Measurements from ENCODE around the gene TYROBP. TPM values are rescaled to one million over a fixed set of nuclear protein-coding genes. Genes with fewer than 3 reads are reported as not detected.
"Not testable (repeated sequence)": the region's sequence is repeated elsewhere in the genome, so short reads cannot be mapped to it uniquely, and the experiment has no call there.

The TYROBP gene
- total RNA-seq, 2 experiments from 2014 or later = not detected

- CTCF ChIA-PET = interaction anchor here (0.5 to 5.7 kb wide), 27 partner anchors 10 to 421 kb away, joined by 3 to 52 read pairs (median 3); partner anchors contain the start of genes ALKBH6, KIRREL2, LIN37 and PSENEN
- DNase-seq = peak; percentile 100
- POLR2A ChIA-PET = interaction anchor here (0.6 to 1.1 kb wide), 9 partner anchors 10 to 229 kb away, joined by 3 to 5 read pairs (median 4); partner anchors contain the start of genes APLP1, IGFLR1, LIN37 and NFKBID
- peak; percentile 96 for ATAC-seq
- intact Hi-C loops (cut with DNase I, micrococcal nuclease) = loop anchor here (1.0 to 5.0 kb wide), 22 partner anchors 31 to 384 kb away; partner anchors contain the start of genes ALKBH6 (in 1 of the 2), ARHGAP33 (in 1 of the 2), COX6B1 (in 1 of the 2) and LIN37 (in 1 of the 2)
- H3K27ac Mint-ChIP-seq = peak overlapping the region; percentile 86
- H3K4me3 Mint-ChIP-seq = peak overlapping the region; percentile 67
- H3K27me3 Mint-ChIP-seq = no peaks in the 10 kb centered on the region
- no peaks in the 10 kb centered on the region for H3K9me3 Mint-ChIP-seq (ENCODE audit: low read depth)
- no peaks in the 10 kb centered on the region for H3K36me3 Mint-ChIP-seq (ENCODE audit: low read depth)
- peaks cover 26% of the 10 kb centered on the region for H3K4me1 Mint-ChIP-seq
Observed at GRCh38 chr19:35931161-35931873, 23.2 kb upstream of the TYROBP start.

GRCh38 chr19:35929876-35930275 is 21.8 kb upstream of the TYROBP start:
- POLR2A ChIA-PET = interaction anchor here (0.6 kb wide), 1 partner anchor 41 kb away, joined by 4 read pairs; no protein-coding TSS in a partner anchor
- Mint-ChIP-seq H3K4me3 (peak overlapping the region; percentile 32), H3K9me3 (ENCODE audit: low read depth) (peaks cover 11% of the 10 kb centered on the region), H3K27me3 (no peaks in the 10 kb centered on the region), H3K4me1 (peaks cover 20% of the 10 kb centered on the region), H3K36me3 (ENCODE audit: low read depth) (peaks cover 6% of the 10 kb centered on the region), H3K27ac (peak overlapping the region; percentile 85)
- no peak for DNase-seq
- no peak for ATAC-seq
- intact Hi-C loops (cut with DNase I, micrococcal nuclease) = loop anchor here in 1 of 2 experiments (5.0 kb wide), 1 partner anchor 383 kb away; the partner anchor contains the start of gene TMEM147
- CTCF ChIA-PET = interaction anchor here (0.7 to 5.7 kb wide), 7 partner anchors 14 to 263 kb away, joined by 3 to 52 read pairs (median 3); no protein-coding TSS in a partner anchor

DNA sequence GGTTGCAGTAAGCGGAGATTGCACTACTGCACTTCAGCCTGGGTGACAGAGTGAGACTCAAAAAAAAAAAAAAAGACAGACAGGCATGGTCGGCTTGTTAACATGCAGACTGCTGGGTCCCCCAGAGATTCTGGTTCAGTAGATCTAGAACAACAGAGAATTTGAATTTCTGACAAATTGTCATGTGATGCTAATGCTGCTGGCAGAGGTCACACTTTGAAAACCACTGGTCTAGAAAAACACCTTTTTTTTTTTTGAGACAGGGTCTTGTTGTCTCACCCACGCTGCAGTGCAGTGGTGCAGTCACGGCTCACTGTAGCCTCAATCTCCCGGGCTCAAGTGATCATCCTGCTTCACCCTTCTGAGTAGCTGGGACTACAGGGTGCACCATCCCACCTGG is 20.4 kb upstream of the TYROBP start:
- H3K27ac Mint-ChIP-seq = no peak overlapping the region
- H3K4me3 Mint-ChIP-seq = no peak overlapping the region
- ATAC-seq (no peak), DNase-seq (no peak)
- intact Hi-C loops (cut with DNase I, micrococcal nuclease) = no loop called here
- CTCF ChIA-PET = interaction anchor here (1.1 kb wide), 1 partner anchor 13 kb away, joined by 3 read pairs; no protein-coding TSS in a partner anchor
- H3K27me3 Mint-ChIP-seq = no peaks in the 10 kb centered on the region
- H3K4me1 Mint-ChIP-seq = peaks cover 20% of the 10 kb centered on the region
- peaks cover 6% of the 10 kb centered on the region for H3K36me3 Mint-ChIP-seq (ENCODE audit: low read depth)
- POLR2A ChIA-PET = no interaction called here
- peaks cover 11% of the 10 kb centered on the region for H3K9me3 Mint-ChIP-seq (ENCODE audit: low read depth)

- DNase-seq (no peak), ATAC-seq (no peak)
- H3K4me3 Mint-ChIP-seq = no peak overlapping the region
- H3K9me3 Mint-ChIP-seq (ENCODE audit: low read depth) = peaks cover 11% of the 10 kb centered on the region
- H3K27ac Mint-ChIP-seq = no peak overlapping the region
- ChIA-PET CTCF (interaction anchor here (0.8 to 0.9 kb wide), 2 partner anchors 46 to 177 kb away, joined by 3 read pairs; partner anchors contain the start of gene LIN37), POLR2A (interaction anchor here (0.7 kb wide), 1 partner anchor 8 kb away, joined by 3 read pairs; no protein-coding TSS in a partner anchor)
- no peaks in the 10 kb centered on the region for H3K27me3 Mint-ChIP-seq
- peaks cover 6% of the 10 kb centered on the region for H3K36me3 Mint-ChIP-seq (ENCODE audit: low read depth)
- H3K4me1 Mint-ChIP-seq = peaks cover 9% of the 10 kb centered on the region
- intact Hi-C loops (cut with DNase I, micrococcal nuclease) = no loop called here
Observed at GRCh38 chr19:35925501-35925900, 17.4 kb upstream of the TYROBP start.

GRCh38 chr19:35921012-35921411 is 12.9 kb upstream of the TYROBP start:
- peaks cover 11% of the 10 kb centered on the region for H3K9me3 Mint-ChIP-seq (ENCODE audit: low read depth)
- no peak overlapping the region for H3K4me3 Mint-ChIP-seq
- no peak overlapping the region for H3K27ac Mint-ChIP-seq
- POLR2A ChIA-PET = interaction anchor here (0.6 to 1.0 kb wide), 3 partner anchors 10 to 293 kb away, joined by 3 to 5 read pairs (median 3); no protein-coding TSS in a partner anchor
- ATAC-seq (no peak), DNase-seq (no peak)
- H3K4me1 Mint-ChIP-seq = no peaks in the 10 kb centered on the region
- CTCF ChIA-PET = interaction anchor here (1.3 kb wide), 1 partner anchor 10 kb away, joined by 4 read pairs; no protein-coding TSS in a partner anchor
- H3K36me3 Mint-ChIP-seq (ENCODE audit: low read depth) = peaks cover 6% of the 10 kb centered on the region
- H3K27me3 Mint-ChIP-seq = no peaks in the 10 kb centered on the region
- intact Hi-C loops (cut with DNase I, micrococcal nuclease) = no loop called here

DNA sequence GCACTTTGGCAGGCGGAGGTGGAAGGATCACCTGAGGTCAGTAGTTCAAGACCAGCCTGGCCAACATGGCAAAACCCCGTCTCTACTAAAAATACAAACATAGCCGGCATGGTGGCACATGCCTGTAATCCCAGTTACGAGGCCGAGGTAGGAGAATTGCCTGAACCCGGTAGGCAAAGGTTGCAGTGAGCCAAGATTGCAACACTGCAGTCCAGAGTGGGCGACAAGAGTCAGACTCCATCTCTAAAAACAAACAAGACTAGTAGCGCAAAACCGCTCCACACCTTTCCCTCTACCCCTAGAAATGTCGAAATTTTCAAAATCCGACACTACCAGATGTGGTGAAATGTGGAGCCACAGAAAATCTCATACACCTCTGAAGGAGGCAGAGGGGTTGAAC is 11.2 kb upstream of the TYROBP start:
- CTCF ChIA-PET = no interaction called here
- no peak overlapping the region for H3K4me3 Mint-ChIP-seq
- H3K9me3 Mint-ChIP-seq (ENCODE audit: low read depth) = no peaks in the 10 kb centered on the region
- H3K27ac Mint-ChIP-seq = no peak overlapping the region
- H3K36me3 Mint-ChIP-seq (ENCODE audit: low read depth) = no peaks in the 10 kb centered on the region
- intact Hi-C loops (cut with DNase I, micrococcal nuclease) = no loop called here
- no peaks in the 10 kb centered on the region for H3K4me1 Mint-ChIP-seq
- ATAC-seq = no peak
- no peak for DNase-seq
- POLR2A ChIA-PET = no interaction called here
- no peaks in the 10 kb centered on the region for H3K27me3 Mint-ChIP-seq

DNA sequence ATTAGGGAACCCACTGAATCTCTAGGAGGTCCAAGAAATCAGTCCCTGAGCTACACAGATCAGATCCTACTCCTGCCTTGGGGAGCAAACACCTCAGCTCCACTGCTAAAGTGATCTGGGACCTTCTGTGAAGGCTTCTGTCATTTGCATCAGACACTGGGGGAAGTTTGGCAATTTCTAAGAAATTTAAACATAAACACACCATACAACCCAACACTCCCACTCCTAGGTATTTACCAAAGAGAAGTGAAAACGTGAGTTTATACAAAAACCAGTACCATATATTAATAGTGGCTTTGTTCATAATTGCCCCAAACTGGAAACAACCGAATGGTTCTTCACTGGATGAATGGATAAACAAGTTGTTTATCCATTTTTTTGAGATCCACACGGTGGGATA is 7.3 kb upstream of the TYROBP start:
- CTCF ChIA-PET = interaction anchor here (1.3 kb wide), 1 partner anchor 14 kb away, joined by 3 read pairs; no protein-coding TSS in a partner anchor
- Mint-ChIP-seq H3K4me3 (no peak overlapping the region), H3K36me3 (ENCODE audit: low read depth) (no peaks in the 10 kb centered on the region), H3K4me1 (peaks cover 17% of the 10 kb centered on the region), H3K27ac (no peak overlapping the region), H3K9me3 (ENCODE audit: low read depth) (no peaks in the 10 kb centered on the region), H3K27me3 (no peaks in the 10 kb centered on the region)
- DNase-seq = no peak
- intact Hi-C loops (cut with DNase I, micrococcal nuclease) = no loop called here
- POLR2A ChIA-PET = no interaction called here
- peak; percentile 36 for ATAC-seq

DNA sequence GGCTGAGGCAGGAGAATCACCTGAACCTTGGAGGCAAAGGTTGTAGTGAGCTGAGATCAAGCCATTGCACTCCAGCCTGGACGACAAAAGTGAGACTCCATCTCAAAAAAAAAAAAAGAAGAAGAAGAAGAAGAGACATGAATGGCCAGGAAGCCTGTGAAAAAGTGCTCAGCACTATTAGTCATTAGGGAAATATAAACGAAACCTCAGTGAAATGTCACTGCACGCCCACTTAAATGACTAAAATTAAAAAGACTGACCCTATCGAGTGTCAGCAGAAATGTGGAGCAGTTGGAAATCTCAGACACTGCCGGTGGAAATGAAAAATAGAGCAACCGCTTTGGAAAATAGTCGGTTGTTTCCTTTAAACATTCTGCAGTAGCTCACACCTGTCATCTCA is 5.5 kb upstream of the TYROBP start:
- H3K27me3 Mint-ChIP-seq = no peaks in the 10 kb centered on the region
- no peaks in the 10 kb centered on the region for H3K36me3 Mint-ChIP-seq (ENCODE audit: low read depth)
- ATAC-seq (no peak), DNase-seq (no peak)
- no peak overlapping the region for H3K27ac Mint-ChIP-seq
- no peaks in the 10 kb centered on the region for H3K9me3 Mint-ChIP-seq (ENCODE audit: low read depth)
- intact Hi-C loops (cut with DNase I, micrococcal nuclease) = no loop called here
- peaks cover 27% of the 10 kb centered on the region for H3K4me1 Mint-ChIP-seq
- no peak overlapping the region for H3K4me3 Mint-ChIP-seq
- ChIA-PET POLR2A (no interaction called here), CTCF (no interaction called here)

GRCh38 chr19:35911790-35912189 is 3.7 kb upstream of the TYROBP start:
- CTCF ChIA-PET = interaction anchor here (0.6 to 1.3 kb wide), 2 partner anchors 19 to 20 kb away, joined by 3 to 6 read pairs; no protein-coding TSS in a partner anchor
- ATAC-seq (peak; percentile 54), DNase-seq (peak; percentile 60)
- Mint-ChIP-seq H3K9me3 (ENCODE audit: low read depth) (no peaks in the 10 kb centered on the region), H3K27me3 (no peaks in the 10 kb centered on the region), H3K4me1 (peaks cover 27% of the 10 kb centered on the region), H3K4me3 (no peak overlapping the region), H3K36me3 (ENCODE audit: low read depth) (no peaks in the 10 kb centered on the region), H3K27ac (no peak overlapping the region)
- intact Hi-C loops (cut with DNase I, micrococcal nuclease) = no loop called here
- POLR2A ChIA-PET = interaction anchor here (0.6 to 0.7 kb wide), 2 partner anchors 102 to 212 kb away, joined by 3 to 5 read pairs; partner anchors contain the start of gene ALKBH6

GRCh38 chr19:35911173-35911572 is 3.1 kb upstream of the TYROBP start:
- no peaks in the 10 kb centered on the region for H3K36me3 Mint-ChIP-seq (ENCODE audit: low read depth)
- POLR2A ChIA-PET = no interaction called here
- no peak overlapping the region for H3K27ac Mint-ChIP-seq

DNA sequence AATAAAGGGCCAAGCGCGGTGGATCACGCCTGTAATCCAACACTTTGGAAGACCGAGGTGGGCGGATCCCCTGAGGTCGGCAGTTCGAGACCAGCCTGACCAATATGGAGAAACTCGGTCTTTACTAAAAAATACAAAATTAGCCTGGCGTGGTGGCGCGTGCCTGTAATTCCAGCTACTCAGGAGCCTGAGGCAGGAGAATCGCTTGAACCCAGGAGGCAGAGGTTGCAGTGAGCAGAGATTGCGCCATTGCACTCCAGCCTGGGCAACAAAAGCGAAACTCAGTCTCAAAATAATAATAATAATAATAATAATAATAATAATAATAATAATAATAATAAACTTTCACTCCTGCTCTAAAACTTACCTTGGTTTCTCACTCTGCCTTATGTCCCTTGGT is 2.3 kb upstream of the TYROBP start:
- H3K4me1 Mint-ChIP-seq = peaks cover 27% of the 10 kb centered on the region
- POLR2A ChIA-PET; H3K9me3 Mint-ChIP-seq (ENCODE audit: low read depth); H3K36me3 Mint-ChIP-seq (ENCODE audit: low read depth); CTCF ChIA-PET; H3K27ac Mint-ChIP-seq; H3K27me3 Mint-ChIP-seq; ATAC-seq; intact Hi-C loops (cut with DNase I, micrococcal nuclease); H3K4me3 Mint-ChIP-seq; DNase-seq: not testable (repeated sequence)

More at GRCh38 chr19:35911173-35911572, 3.1 kb upstream of the TYROBP start:
- Mint-ChIP-seq H3K9me3 (ENCODE audit: low read depth) (no peaks in the 10 kb centered on the region), H3K4me3 (no peak overlapping the region), H3K27me3 (no peaks in the 10 kb centered on the region), H3K4me1 (peaks cover 27% of the 10 kb centered on the region)
- DNase-seq = no peak
- CTCF ChIA-PET = interaction anchor here (0.7 to 1.3 kb wide), 2 partner anchors 17 to 20 kb away, joined by 3 to 6 read pairs; no protein-coding TSS in a partner anchor
- ATAC-seq = no peak
- intact Hi-C loops (cut with DNase I, micrococcal nuclease) = no loop called here

Data from activated CD4-positive, alpha-beta T cell treated with anti-CD3 and anti-CD28 coated beads for 36 hours (primary cell).